Activated CD8-positive, alpha-beta memory T cell treated with anti-CD3 and anti-CD28 coated beads for 24 hours (primary cell): Measurements from ENCODE around the gene PPFIBP1.
"Not testable (repeated sequence)": the region's sequence is repeated elsewhere in the genome, so short reads cannot be mapped to it uniquely, and the experiment has no call there.

ENCODE experiments used
- DNase-seq: peaks from one replicate; pipeline ENCODE4 v3.0.0-alpha.2; 2020

PPFIBP1 gene

GRCh38 chr12:27572486-27573255 lies 48.7 kb downstream of the PPFIBP1 start:
- DNase-seq: no peak

- DNase-seq: no peak
Measured at GRCh38 chr12:27573972-27574371, 50.0 kb downstream of the PPFIBP1 start.

- no peak for DNase-seq
Measured at GRCh38 chr12:27575090-27575761, 51.2 kb downstream of the PPFIBP1 start.

GRCh38 chr12:27575762-27576118 lies 51.7 kb downstream of the PPFIBP1 start:
- no peak for DNase-seq

GRCh38 chr12:27576667-27577347 lies 52.8 kb downstream of the PPFIBP1 start:
- no peak for DNase-seq

GRCh38 chr12:27577688-27578087 lies 53.7 kb downstream of the PPFIBP1 start:
- no peak for DNase-seq

GRCh38 chr12:27578689-27579372 lies 54.8 kb downstream of the PPFIBP1 start:
- no peak for DNase-seq

GRCh38 chr12:27580561-27581330 lies 56.7 kb downstream of the PPFIBP1 start:
- DNase-seq: no peak

GRCh38 chr12:27581331-27581671 lies 57.3 kb downstream of the PPFIBP1 start:
- not testable (repeated sequence) for DNase-seq

GRCh38 chr12:27581833-27582232 lies 57.8 kb downstream of the PPFIBP1 start:
- DNase-seq: not testable (repeated sequence)

GRCh38 chr12:27582445-27582844 lies 58.4 kb downstream of the PPFIBP1 start:
- DNase-seq: not testable (repeated sequence)

- DNase-seq: no peak
Measured at GRCh38 chr12:27583057-27583797, 59.2 kb downstream of the PPFIBP1 start.

GRCh38 chr12:27583981-27584380 lies 60.0 kb downstream of the PPFIBP1 start:
- DNase-seq: no peak

GRCh38 chr12:27585739-27586265 lies 61.8 kb downstream of the PPFIBP1 start:
- DNase-seq: no peak

- not testable (repeated sequence) for DNase-seq
Measured at GRCh38 chr12:27588075-27588730, 64.2 kb downstream of the PPFIBP1 start.

- no peak for DNase-seq
Measured at GRCh38 chr12:27588776-27589175, 64.8 kb downstream of the PPFIBP1 start.

- no peak for DNase-seq
Measured at GRCh38 chr12:27589419-27589818, 65.4 kb downstream of the PPFIBP1 start.

GRCh38 chr12:27591698-27592097 lies 67.7 kb downstream of the PPFIBP1 start:
- DNase-seq: not testable (repeated sequence)

GRCh38 chr12:27592548-27592947 lies 68.5 kb downstream of the PPFIBP1 start:
- DNase-seq: no peak

GRCh38 chr12:27593266-27593665 lies 69.3 kb downstream of the PPFIBP1 start:
- DNase-seq: no peak

- no peak for DNase-seq
Measured at GRCh38 chr12:27595231-27595642, 71.2 kb downstream of the PPFIBP1 start.
